HG03139 (cell line): Measurements from ENCODE around the gene TNPO1.

Experiments used
- ATAC-seq: cut with Tn5 transposase; IDR thresholded peaks from one replicate; pipeline ENCODE4 v1.9.1; 2021; ENCODE audit not compliant: unreplicated experiment

Gene TNPO1

GRCh38 chr5:72850113-72850512 lies 33.7 kb downstream of the TNPO1 start:
- no peak for ATAC-seq

- no peak for ATAC-seq
Measured at GRCh38 chr5:72852356-72852755, 35.9 kb downstream of the TNPO1 start.

- ATAC-seq: no peak
Measured at GRCh38 chr5:72854419-72854818, 38.0 kb downstream of the TNPO1 start.

GRCh38 chr5:72855821-72856220 lies 39.4 kb downstream of the TNPO1 start:
- ATAC-seq: no peak

- ATAC-seq: no peak
Measured at GRCh38 chr5:72857396-72857795, 40.9 kb downstream of the TNPO1 start.

GRCh38 chr5:72859127-72859526 lies 42.7 kb downstream of the TNPO1 start:
- no peak for ATAC-seq

GRCh38 chr5:72860499-72860898 lies 44.0 kb downstream of the TNPO1 start:
- ATAC-seq: no peak

GRCh38 chr5:72871366-72872024 lies 55.0 kb downstream of the TNPO1 start:
- ATAC-seq: no peak

- no peak for ATAC-seq
Measured at GRCh38 chr5:72878854-72879253, 62.4 kb downstream of the TNPO1 start.

GRCh38 chr5:72882989-72883388 lies 66.5 kb downstream of the TNPO1 start:
- no peak for ATAC-seq

- no peak for ATAC-seq
Measured at GRCh38 chr5:72883850-72884249, 67.4 kb downstream of the TNPO1 start.

GRCh38 chr5:72884892-72885291 lies 68.4 kb downstream of the TNPO1 start:
- no peak for ATAC-seq

- ATAC-seq: no peak
Measured at GRCh38 chr5:72885824-72886223, 69.4 kb downstream of the TNPO1 start.

GRCh38 chr5:72888595-72888994 lies 72.1 kb downstream of the TNPO1 start:
- ATAC-seq: no peak

GRCh38 chr5:72889324-72889723 lies 72.9 kb downstream of the TNPO1 start:
- no peak for ATAC-seq

GRCh38 chr5:72892846-72893245 lies 76.4 kb downstream of the TNPO1 start:
- ATAC-seq: no peak

GRCh38 chr5:72895758-72896157 lies 79.3 kb downstream of the TNPO1 start:
- ATAC-seq: no peak

- ATAC-seq: no peak
Measured at GRCh38 chr5:72906806-72907205, 90.3 kb downstream of the TNPO1 start.

GRCh38 chr5:72908664-72909063 lies 92.2 kb downstream of the TNPO1 start:
- no peak for ATAC-seq

- ATAC-seq: no peak
Measured at GRCh38 chr5:72917371-72917776, 100.9 kb downstream of the TNPO1 start.

- ATAC-seq: no peak
Measured at GRCh38 chr5:72920690-72921502, 104.4 kb downstream of the TNPO1 start.

GRCh38 chr5:72921886-72922285 lies 105.4 kb downstream of the TNPO1 start:
- no peak for ATAC-seq

GRCh38 chr5:72922422-72922821 lies 106.0 kb downstream of the TNPO1 start:
- ATAC-seq: no peak
